Heart left ventricle (tissue), 16 donors: Measurements from ENCODE around the gene SMIM32. TPM values are rescaled to one million over a fixed set of nuclear protein-coding genes. Genes with fewer than 3 reads are reported as not detected.

Experiments
- ATAC-seq, 4 donors: fragments of 200-7000 bp; cut with Tn5 transposase; one replicate each; pipeline ENCODE4 v1.9.1; 2020 to 2022; ENCODE audit warnings: moderate library complexity in 4 of 4, mild to moderate bottlenecking in 3 of 4, moderate number of reproducible peaks in 1 of 4
- DNase-seq, 5 donors: peaks; one replicate each; pipeline ENCODE4 v3.0.0-alpha.2; 2020
- H3K27ac ChIP-seq, 12 donors: fragments of 200-600 bp; sonication (generic) in 4 of 12; one replicate each; pipeline versions ENCODE4 v1.5.0 to v1.8.0; 2016 to 2022; ENCODE audit warnings: mild to moderate bottlenecking in 2 of 12
- H3K27me3 ChIP-seq, 9 donors: fragments of 200-600 bp; sonication (generic) in 2 of 9; one replicate each; pipeline versions ENCODE4 v1.5.1 to v1.8.0; 2016 to 2022; ENCODE audit warnings: mild to moderate bottlenecking in 3 of 9
- H3K36me3 ChIP-seq, 9 donors: fragments of 200-600 bp; sonication (generic) in 2 of 9; one replicate each; pipeline versions ENCODE4 v1.5.0 to v1.8.0; 2018 to 2022; ENCODE audit warnings: mild to moderate bottlenecking in 2 of 9
- H3K4me1 ChIP-seq, 12 donors: fragments of 200-600 bp; sonication (generic) in 4 of 12; one replicate each; pipeline versions ENCODE4 v1.5.0 to v1.8.0; 2016 to 2022; ENCODE audit warnings: mild to moderate bottlenecking in 3 of 12
- H3K4me3 ChIP-seq, 12 donors: fragments of 200-600 bp; sonication (generic) in 4 of 12; one replicate each; pipeline versions ENCODE4 v1.5.0 to v1.8.0; 2017 to 2022; ENCODE audit warnings: mild to moderate bottlenecking in 9 of 12, moderate library complexity in 4 of 12
- H3K9me3 ChIP-seq, 12 donors: fragments of 200-600 bp; sonication (generic) in 4 of 12; one replicate each; pipeline versions ENCODE4 v1.5.0 to v1.8.0; 2016 to 2022; ENCODE audit warnings: mild to moderate bottlenecking in 1 of 12
- POLR2A ChIP-seq, 2 donors: fragments of 450-650 bp; IDR thresholded peaks; one replicate each; pipeline ENCODE4 v1.6.1; 2017; ENCODE audit warnings: antibody characterized with exemption in 2 of 2, mild to moderate bottlenecking in 2 of 2, moderate library complexity in 2 of 2
- WGBS, 4 donors: extraction: QIAGEN DNeasy Blood & Tissue Kit in 2 of 4; methylation state at CpG; one replicate each; pipeline versions ENCODE4 v1.1.5 to v1.1.7; 2013 to 2018; 5-methylcytosine and 5-hydroxymethylcytosine counted together
- intact Hi-C, 10 donors: fragments of 100-400 bp; cut with DNase I; formaldehyde crosslinking; loops; one replicate each; pipeline versions ENCODE4 v1.11.1 to v1.14.2; 2022
- polyA plus RNA-seq, 2 donors: library from polyadenylated mRNA; stranded (reverse); fragments of 200-250 nt; gene quantifications; one replicate each; pipeline ENCODE4 v1.2.3, GENCODE V29; 2013
- total RNA-seq, 9 donors: library from RNA; depleted of rRNA in 2 of 9; stranded (reverse); fragments of >200 nt in 2 of 9; fragmentation: NEBNext Ultra II Directional in 3 of 9; extraction: Animal tissue kit (Norgen Biotek cat#: 25700) in 3 of 9; gene quantifications; one replicate each; pipeline versions ENCODE4 v1.1.0 to v1.2.4, GENCODE V29; 2016 to 2023
- TF ChIP-seq, protein P1 (sequence below), 12 donors: fragments of 200-600 bp; sonication (generic) in 4 of 12; IDR thresholded peaks; one replicate each; pipeline versions ENCODE4 v1.5.0 to v1.8.0; 2018 to 2022; ENCODE audit warnings: antibody characterized with exemption in 12 of 12, mild to moderate bottlenecking in 5 of 12
- donor health status: ischemic (EF 13 %, LVEDD 7.1; RV severe dilation, severe dysfunction).
- donor health status: healthy with polysubstance abuse.
- donor health status: DM: no; HTN: yes; CAD: no.
- donor health status: DM: no; HTN: no; CAD: no.
- donor health status: ischemic (EF 25% LVEDD 6.9; RV normal size, moderate dysfunction).
- donor health status: ischemic (EF 25% LVEDD 5.7; RV mildly dilated, moderate dysfunction).
- donor health status: healthy.
- donor health status: DM: yes; HTN: yes; CAD: no.
- donor health status: ischemic (EF 35%, LVEDD 5.7; RV mildly dilated, moderate dysfunction).
- donor health status: nonischemic (EF 11% LVEDD 7.7; RV severe dilation, severe dysfunction).
- donor health status: DM: yes; HTN: yes; CAD: no.
- donor health status: PGD.
- donor health status: ischemic (EF 29% LVEDD 5.4; RV normal size, mild dysfunction).
- donor health status: nonischemic (EF 23%, LVEDD 6.1; RV moderate dilation, normal function).

Gene SMIM32
- total and polyA plus RNA-seq, 11 donors: not detected

DNA sequence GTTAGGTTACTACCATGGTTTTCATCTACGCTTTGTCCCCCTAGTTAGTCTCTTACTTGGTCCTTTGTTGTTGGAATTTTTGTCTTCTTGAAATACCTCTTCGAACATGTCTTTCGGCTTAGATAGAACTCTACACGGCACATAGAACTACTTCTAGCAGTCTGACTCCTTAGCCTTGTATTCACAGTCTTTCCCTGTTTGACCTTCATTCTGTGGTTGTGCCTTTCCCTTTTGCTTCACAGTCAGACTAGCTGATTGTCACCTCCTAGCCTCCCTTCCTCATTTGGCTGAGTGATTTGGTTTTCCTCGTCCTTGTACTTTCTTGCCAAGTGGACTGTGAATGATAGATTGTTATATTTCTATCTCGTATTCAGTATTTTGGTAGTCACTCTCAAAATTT lies 49.6 kb downstream of the SMIM32 start:
- 60 to 70% (median 64%) methylated on average over 6 of the region's 6 CpGs for WGBS, 4 donors
- intact Hi-C loops: no loop called here
- Histone ChIP-seq H3K36me3 (no peaks in the 10 kb centered on the region), H3K4me3 (no peak overlapping the region), H3K27ac (no peak overlapping the region), H3K4me1 (peaks cover 3 to 93% (median 65%) of the 10 kb centered on the region in 12 donors), H3K27me3 (no peaks in the 10 kb centered on the region), H3K9me3 (no peaks in the 10 kb centered on the region)
- no peak for TF ChIP-seq POLR2A (IDR thresholded peaks at IDR 0.05)
- TF ChIP-seq, protein P1, sequence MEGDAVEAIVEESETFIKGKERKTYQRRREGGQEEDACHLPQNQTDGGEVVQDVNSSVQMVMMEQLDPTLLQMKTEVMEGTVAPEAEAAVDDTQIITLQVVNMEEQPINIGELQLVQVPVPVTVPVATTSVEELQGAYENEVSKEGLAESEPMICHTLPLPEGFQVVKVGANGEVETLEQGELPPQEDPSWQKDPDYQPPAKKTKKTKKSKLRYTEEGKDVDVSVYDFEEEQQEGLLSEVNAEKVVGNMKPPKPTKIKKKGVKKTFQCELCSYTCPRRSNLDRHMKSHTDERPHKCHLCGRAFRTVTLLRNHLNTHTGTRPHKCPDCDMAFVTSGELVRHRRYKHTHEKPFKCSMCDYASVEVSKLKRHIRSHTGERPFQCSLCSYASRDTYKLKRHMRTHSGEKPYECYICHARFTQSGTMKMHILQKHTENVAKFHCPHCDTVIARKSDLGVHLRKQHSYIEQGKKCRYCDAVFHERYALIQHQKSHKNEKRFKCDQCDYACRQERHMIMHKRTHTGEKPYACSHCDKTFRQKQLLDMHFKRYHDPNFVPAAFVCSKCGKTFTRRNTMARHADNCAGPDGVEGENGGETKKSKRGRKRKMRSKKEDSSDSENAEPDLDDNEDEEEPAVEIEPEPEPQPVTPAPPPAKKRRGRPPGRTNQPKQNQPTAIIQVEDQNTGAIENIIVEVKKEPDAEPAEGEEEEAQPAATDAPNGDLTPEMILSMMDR (IDR thresholded peaks at IDR 0.05): no peak
- ATAC-seq (peak in 2 of 4 donors; percentile 44 to 52), DNase-seq (no peak)

DNA sequence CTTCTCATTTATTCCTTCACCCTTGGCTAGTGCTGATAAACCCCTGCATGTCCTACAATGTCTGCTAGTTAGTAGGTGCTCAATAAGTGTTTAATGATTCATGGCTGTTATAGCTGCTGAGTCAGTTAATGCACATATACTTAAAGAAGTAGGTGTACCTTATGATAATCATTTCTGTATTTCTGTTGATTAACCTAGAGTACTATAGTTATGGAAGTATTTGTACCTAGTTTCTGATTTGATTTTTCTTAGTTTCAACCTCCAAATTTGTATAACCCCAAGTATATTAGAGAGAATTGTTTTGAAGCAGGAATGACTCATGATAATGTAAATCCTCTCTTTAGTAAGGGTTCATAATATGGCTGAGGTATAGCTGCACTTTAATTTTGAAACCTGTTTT lies 51.4 kb downstream of the SMIM32 start:
- H3K4me3 ChIP-seq: no peak overlapping the region
- intact Hi-C loops: no loop called here
- no peaks in the 10 kb centered on the region for H3K36me3 ChIP-seq
- H3K27me3 ChIP-seq: no peaks in the 10 kb centered on the region
- ATAC-seq: no peak
- peaks cover 3 to 97% (median 67%) of the 10 kb centered on the region in 12 donors for H3K4me1 ChIP-seq
- TF ChIP-seq, protein P1 (IDR thresholded peaks at IDR 0.05): no peak
- TF ChIP-seq POLR2A (IDR thresholded peaks at IDR 0.05): no peak
- H3K9me3 ChIP-seq: no peaks in the 10 kb centered on the region
- H3K27ac ChIP-seq: no peak overlapping the region
- DNase-seq: no peak

Other genes starting within 250 kb of the SMIM32 start
- gene LECT2, start 238.2 kb downstream of the SMIM32 start, total RNA-seq: not detected
- not detected for gene LECT2, start 238.2 kb downstream of the SMIM32 start, polyA plus RNA-seq
- gene TGFBI, start 164.2 kb downstream of the SMIM32 start, total RNA-seq: 100 to 1,000 TPM in 2 of 9 donors, 10 to 100 TPM in 7; 31.8 to 206 (median 42.9) TPM
- 10 to 100 TPM; 50.0 to 64.2 TPM for gene TGFBI, start 164.2 kb downstream of the SMIM32 start, polyA plus RNA-seq
- gene SMAD5, start 60.3 kb downstream of the SMIM32 start, total RNA-seq: 10 to 100 TPM; 24.9 to 53.3 (median 36.4) TPM
- gene SMAD5, start 60.3 kb downstream of the SMIM32 start, polyA plus RNA-seq: 10 to 100 TPM in 1 of 2 donors, 1 to 10 TPM in 1; 6.9 to 12.0 TPM
- not detected for gene TRPC7, start 172.4 kb upstream of the SMIM32 start, total RNA-seq
- gene TRPC7, start 172.4 kb upstream of the SMIM32 start, polyA plus RNA-seq: not detected